OCI-LY3 (cell line): ENCODE results near the gene BLM.

Experiments
- CTCF ChIP-seq: fragments of 200-600, 300-600 bp; sonication (generic); IDR thresholded peaks from 2 replicates; pipeline ENCODE4 v1.5.1; 2014; ENCODE audit warnings: antibody characterized with exemption, low read length, low read depth
- EZH2phosphoT487 ChIP-seq: fragments of 200-600 bp; shearing (Covaris generic); IDR thresholded peaks from 2 replicates; pipeline ENCODE4 v1.6.1; 2018; ENCODE audit warnings: antibody characterized with exemption, mixed run types, low read depth

DNA sequence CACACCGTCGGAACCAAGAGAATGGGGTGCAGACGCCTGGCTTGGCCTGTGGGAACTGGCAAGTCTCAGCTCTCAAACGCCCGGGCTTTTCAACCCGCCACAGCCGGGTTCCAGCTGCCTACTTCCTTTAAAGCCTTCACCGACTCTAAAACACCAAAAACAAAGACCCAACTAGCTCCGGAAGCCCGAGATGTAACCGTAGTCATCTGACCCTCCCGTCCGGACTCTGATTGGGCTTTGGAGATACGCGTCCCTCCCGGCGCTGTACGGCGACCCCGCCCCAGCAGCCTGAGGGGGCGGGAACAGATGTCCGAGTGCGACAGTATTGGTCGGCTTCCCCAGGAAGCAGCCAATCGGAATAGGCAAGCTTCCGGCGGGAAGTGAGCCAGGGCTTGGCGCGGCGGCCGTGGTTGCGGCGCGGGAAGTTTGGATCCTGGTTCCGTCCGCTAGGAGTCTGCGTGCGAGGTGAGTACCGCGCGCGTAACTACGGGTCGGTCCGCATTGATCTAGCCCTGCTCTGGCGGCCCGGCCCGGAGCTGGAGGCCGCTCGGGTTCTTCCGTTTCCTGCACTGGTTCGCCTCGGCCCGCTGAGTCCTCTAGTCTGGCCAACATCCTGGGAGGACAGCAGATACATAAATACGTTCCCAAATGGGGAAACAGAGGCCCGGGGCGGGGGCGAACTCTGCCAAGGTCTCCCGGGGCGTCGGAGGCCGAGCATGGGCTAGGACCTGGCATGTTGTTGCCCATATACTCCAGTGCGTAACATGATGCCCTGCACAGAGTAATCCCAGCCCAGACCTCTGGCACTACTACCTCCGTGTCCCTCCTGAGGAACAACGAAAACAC is at the start of gene BLM:
- TF ChIP-seq CTCF (no peak), EZH2phosphoT487 (no peak)
